HG03571 (cell line): Measurements from ENCODE around the gene GPR149.
"Not testable (repeated sequence)": the region's sequence is repeated elsewhere in the genome, so short reads cannot be mapped to it uniquely, and the experiment has no call there.

ENCODE experiments used
- ATAC-seq: cut with Tn5 transposase; IDR thresholded peaks from one replicate; pipeline ENCODE4 v1.9.1; 2021; ENCODE audit not compliant: unreplicated experiment

GPR149 gene, protein sequence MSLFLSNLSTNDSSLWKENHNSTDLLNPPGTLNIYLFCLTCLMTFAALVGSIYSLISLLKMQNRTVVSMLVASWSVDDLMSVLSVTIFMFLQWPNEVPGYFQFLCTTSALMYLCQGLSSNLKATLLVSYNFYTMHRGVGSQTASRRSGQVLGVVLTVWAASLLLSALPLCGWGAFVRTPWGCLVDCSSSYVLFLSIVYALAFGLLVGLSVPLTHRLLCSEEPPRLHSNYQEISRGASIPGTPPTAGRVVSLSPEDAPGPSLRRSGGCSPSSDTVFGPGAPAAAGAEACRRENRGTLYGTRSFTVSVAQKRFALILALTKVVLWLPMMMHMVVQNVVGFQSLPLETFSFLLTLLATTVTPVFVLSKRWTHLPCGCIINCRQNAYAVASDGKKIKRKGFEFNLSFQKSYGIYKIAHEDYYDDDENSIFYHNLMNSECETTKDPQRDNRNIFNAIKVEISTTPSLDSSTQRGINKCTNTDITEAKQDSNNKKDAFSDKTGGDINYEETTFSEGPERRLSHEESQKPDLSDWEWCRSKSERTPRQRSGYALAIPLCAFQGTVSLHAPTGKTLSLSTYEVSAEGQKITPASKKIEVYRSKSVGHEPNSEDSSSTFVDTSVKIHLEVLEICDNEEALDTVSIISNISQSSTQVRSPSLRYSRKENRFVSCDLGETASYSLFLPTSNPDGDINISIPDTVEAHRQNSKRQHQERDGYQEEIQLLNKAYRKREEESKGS

DNA sequence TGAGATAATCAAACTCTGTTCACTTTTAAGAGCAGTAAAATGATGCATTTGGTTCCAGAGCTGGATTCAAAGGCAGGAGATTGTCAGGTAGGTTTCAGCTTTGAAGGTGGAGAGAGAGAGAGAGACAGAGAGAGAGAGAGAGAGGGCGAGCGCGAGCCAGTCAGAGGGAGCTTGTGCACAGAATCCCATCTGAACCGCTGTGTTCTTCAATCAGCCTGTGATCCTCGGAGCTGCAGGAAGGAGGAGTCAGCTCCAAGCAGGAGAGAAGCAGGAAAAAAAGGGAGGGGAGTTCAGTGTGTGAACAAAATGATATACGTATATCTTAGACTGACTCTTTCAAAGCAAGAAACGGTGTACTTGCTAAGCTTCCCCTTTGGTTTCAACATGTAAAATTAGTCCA is at the start of gene GPR149:
TSS of gene GPR149 (minus strand) at position 177 of the 400 bp plus-strand sequence. CDS start 575 bp downstream, outside the sequence.
- no peak for ATAC-seq

DNA sequence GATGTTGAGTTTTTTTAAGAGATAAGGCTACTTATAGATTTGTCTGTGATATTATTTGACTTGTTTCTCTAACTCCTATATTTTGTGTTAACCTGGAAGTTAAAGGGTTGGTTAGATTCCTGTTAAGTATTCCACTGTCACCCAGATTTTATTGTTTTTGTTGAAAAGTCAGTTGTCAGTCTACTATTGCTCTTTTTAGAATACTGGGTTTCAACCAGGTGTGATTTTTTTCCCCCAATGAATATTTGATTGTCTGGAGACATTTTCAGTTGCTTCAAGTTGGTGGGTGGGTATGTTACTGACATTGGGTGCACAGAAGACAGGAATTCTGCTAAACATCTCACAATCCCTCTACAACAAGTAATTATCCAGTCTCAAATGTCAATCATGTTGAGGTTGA is 43.8 kb upstream of the GPR149 start:
- no peak for ATAC-seq

- ATAC-seq = no peak
Observed at GRCh38 chr3:154469585-154469984, 39.6 kb upstream of the GPR149 start.

DNA sequence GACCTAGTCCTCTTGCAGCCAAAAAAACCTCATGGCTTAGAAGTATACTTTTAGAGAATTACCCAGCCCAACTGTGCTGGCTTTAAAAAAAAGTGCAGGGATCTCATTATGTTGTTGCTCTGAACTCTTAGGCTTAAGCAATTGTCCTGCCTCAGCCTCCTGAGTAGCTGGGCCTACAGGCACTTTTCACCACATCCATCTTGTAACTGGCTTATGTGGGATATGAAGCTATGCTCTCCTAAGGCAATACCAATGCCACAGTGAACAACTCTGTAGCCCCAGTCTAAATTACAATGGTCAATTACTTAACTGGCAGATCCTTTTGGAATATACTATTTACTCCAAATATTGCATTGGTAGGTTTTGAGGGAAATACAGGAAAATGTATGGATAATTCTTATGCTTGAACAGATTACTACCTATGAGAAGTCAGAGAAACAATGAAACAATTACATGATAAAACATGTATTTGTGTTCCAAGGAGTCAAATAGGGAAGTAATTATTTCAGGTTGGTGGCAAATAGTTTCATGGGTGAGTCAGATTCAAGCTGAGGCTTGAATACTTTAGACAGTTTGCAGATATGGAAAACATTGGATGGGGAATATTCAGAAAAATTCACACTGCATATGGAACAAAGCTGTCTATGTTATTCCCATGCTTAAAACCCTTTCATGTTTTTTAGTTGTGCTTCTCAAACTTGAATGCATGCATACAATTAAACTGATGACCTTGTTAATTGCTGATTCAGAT is 34.6 kb upstream of the GPR149 start:
- no peak for ATAC-seq

- ATAC-seq = no peak
Observed at GRCh38 chr3:154458560-154458959, 28.6 kb upstream of the GPR149 start.

DNA sequence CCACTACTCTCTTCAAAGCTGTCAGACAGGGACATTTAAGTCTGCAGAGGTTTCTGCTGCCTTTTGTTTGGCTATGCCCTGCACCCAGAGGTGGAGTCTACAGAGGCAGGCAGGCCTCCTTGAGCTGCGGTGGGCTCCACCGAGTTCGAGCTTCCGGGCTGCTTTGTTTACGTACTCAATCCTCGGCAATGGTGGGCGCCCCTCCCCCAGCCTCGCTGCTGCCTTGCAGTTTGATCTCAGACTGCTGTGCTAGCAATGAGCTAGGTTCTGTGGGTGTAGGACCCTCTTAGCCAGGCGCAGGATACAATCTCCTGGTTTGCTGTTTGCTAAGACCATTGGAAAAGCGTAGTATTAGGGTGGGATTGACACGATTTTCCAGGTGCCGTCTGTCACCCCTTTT is 9.1 kb upstream of the GPR149 start:
- ATAC-seq = not testable (repeated sequence)

DNA sequence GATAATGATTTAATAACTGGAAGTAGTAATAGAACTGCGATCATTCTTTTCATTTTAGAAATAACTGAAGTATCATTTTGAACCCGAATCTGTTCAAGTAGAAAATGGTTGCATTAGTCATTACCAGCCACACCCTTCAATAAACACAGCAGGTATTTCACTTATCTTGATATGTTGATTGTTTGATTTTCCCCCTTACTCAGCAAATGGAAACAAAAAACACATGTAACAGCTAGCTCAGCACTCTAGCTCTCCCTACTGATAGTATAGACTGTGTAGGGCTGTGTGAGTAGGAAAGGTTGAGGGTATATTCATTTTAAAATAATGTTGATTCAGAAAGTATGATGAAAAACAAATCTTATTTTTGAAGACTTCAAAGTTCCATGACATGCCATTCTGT is 1.1 kb upstream of the GPR149 start:
- no peak for ATAC-seq

GRCh38 chr3:154428286-154429206 is 1.4 kb downstream of the GPR149 start:
- no peak for ATAC-seq

GRCh38 chr3:154427685-154428285 is 2.2 kb downstream of the GPR149 start:
- ATAC-seq = no peak

GRCh38 chr3:154422694-154423093 is 7.3 kb downstream of the GPR149 start:
- ATAC-seq = no peak

DNA sequence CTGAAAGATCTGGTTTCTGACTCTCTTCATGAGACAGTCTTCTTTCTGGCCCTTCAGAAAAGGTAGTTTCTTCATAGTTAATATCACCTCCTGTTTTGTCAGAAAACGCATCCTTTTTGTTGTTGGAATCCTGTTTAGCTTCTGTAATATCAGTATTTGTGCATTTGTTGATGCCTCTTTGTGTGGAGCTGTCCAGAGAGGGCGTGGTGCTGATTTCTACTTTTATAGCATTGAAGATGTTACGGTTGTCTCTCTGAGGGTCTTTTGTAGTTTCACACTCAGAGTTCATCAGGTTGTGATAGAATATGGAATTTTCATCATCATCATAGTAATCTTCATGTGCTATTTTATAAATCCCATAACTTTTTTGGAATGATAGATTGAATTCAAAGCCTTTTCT is 8.9 kb downstream of the GPR149 start:
- no peak for ATAC-seq

DNA sequence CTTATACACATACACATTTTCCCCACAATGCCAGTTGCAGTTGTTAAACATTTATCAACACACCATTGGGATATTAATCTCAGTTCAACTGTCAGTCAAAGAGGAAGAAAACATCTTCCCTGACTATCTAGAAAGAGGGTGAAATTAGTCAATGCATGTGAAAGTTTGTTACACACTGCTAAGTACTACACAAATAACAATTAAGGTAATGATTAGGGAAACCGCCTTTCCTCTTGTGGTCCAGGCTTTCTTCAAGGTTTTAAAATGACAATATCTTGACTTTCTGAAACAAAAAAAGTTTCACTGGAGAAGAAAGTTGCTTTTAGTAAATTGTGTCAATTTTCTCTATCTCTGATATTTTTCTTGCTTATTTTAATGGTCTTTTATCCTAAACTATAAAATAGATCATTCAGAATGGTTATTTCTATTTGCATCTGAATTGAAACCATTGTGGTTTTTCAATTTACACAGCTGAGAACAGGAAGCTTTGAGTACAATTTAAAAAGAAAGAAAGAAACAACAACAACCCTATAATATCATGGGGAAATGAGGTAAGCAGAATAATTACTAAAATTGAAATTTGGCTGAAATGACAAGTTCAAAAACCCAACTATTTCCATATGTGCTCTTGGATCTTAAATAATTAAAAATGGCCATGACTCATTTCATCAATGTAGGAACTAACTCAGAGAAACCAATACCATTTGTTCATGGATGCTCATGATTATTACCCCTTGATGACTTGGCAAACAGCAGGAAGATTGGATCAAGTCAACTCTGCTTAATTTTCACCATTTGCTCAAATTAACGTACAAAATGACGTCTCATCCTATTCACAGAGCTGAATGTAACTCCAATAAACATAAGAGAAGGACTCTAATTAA is 31.7 kb downstream of the GPR149 start:
- peak; percentile 98 for ATAC-seq

- ATAC-seq = no peak
Observed at GRCh38 chr3:154389861-154390260, 40.1 kb downstream of the GPR149 start.

DNA sequence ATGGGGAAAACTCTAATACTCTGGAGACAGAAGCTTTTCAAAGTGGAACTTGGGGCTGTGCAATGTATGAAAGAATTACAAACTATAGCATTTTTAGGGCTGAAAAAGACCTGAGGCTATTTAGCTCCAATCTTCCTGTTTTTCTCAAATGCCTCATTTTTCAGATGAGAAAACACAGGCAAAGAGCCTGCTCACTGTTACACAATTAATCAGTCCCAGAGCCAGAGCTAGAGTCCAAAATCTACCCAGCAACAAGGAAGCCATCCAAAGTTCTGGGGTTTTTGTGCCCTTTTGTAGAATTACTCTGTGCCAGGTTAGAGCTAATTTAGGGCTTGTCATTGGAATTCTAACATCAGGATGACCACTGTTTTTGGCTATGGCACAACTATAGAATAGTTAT is 45.5 kb downstream of the GPR149 start:
- ATAC-seq = no peak

DNA sequence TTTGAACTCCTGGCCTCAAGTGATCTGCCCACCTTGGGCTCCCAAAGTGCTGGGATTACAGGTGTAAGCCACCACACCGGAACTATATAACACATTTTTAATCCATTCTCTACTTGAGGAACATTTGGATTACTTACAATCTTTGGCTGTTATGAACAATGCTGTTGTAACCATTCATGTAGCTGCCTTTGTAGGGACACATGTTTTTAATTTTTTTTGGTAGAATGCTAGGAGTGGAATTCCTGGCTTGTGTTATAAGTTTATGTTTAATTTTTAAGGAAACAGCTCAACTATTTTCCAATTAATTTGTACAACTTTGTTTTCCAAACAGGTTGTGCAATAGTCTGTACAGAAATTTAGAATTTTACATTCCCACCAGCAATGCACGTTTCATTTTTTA is 51.7 kb downstream of the GPR149 start:
- no peak for ATAC-seq

GRCh38 chr3:154367221-154367620 is 62.8 kb downstream of the GPR149 start:
- ATAC-seq = no peak

- ATAC-seq = no peak
Observed at GRCh38 chr3:154364849-154365248, 65.1 kb downstream of the GPR149 start.

DNA sequence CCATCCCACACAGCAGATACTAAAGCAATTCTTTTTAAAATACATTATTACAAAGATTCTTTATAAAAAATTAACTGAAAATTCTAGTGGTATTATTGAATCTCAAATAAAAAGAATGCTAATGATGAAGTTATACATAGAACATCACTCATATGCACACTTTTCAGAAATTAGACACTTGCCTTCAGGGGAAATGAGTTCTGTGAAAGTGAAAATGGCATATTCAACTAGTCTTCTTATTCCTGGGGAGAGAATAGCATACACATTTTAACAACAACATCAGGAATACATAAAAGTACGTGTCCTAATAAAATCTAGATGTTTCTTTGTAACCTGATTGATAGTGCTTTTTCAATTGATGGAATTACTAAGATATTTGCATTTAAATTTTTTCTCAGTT is 68.9 kb downstream of the GPR149 start:
- no peak for ATAC-seq

- no peak for ATAC-seq
Observed at GRCh38 chr3:154356009-154356408, 74.0 kb downstream of the GPR149 start.
